Esophagus muscularis mucosa (tissue), 4 donors: Measurements from ENCODE around the gene PPM1B. TPM values are rescaled to one million over a fixed set of nuclear protein-coding genes. Genes with fewer than 3 reads are reported as not detected.
"Not testable (repeated sequence)": the region's sequence is repeated elsewhere in the genome, so short reads cannot be mapped to it uniquely, and the experiment has no call there.

ENCODE experiments used
- DNase-seq: peaks from one replicate; pipeline ENCODE4 v3.0.0-alpha.2; 2017; ENCODE audit errors: extremely low spot score
- H3K27ac ChIP-seq, 4 donors: fragments of 200-600 bp; sonication (generic); replicated peaks in 1 of 4; 1 replicate in 3 of 4; 2 replicates in 1 of 4; pipeline ENCODE4 v1.5.1; 2016 to 2019; ENCODE audit warnings: mild to moderate bottlenecking in 1 of 4
- H3K27me3 ChIP-seq, 4 donors: fragments of 200-600 bp; sonication (generic); one replicate each; pipeline versions ENCODE4 v1.5.1 to v1.6.0; 2016 to 2019
- H3K36me3 ChIP-seq, 4 donors: fragments of 200-600 bp; sonication (generic); one replicate each; pipeline ENCODE4 v1.5.1; 2016 to 2019
- H3K4me1 ChIP-seq, 4 donors: fragments of 200-600 bp; sonication (generic); one replicate each; pipeline ENCODE4 v1.5.1; 2016 to 2019
- H3K4me3 ChIP-seq, 4 donors: fragments of 200-600 bp; sonication (generic); 1 replicate in 2 of 4; 2 replicates in 2 of 4; pipeline ENCODE4 v1.5.1; 2016 to 2019; ENCODE audit warnings: mild to moderate bottlenecking in 4 of 4, moderate library complexity in 1 of 4
- H3K9me3 ChIP-seq, 4 donors: fragments of 200-600 bp; sonication (generic); 1 replicate in 3 of 4; 2 replicates in 1 of 4; pipeline ENCODE4 v1.5.1; 2016 to 2019
- EP300 ChIP-seq: sonication (generic); formaldehyde crosslinking; IDR thresholded peaks from one replicate; pipeline ENCODE4 v1.6.1; 2017; ENCODE audit warnings: antibody characterized with exemption
- POLR2A ChIP-seq: fragments of 450-650 bp; IDR thresholded peaks from one replicate; pipeline ENCODE4 v1.6.1; 2017; ENCODE audit warnings: antibody characterized with exemption, moderate library complexity, mild to moderate bottlenecking, low read depth
- POLR2AphosphoS5 ChIP-seq, 2 donors: sonication (generic); formaldehyde crosslinking; IDR thresholded peaks; one replicate each; pipeline ENCODE4 v1.6.1; 2017; ENCODE audit warnings: antibody characterized with exemption in 2 of 2
- WGBS: methylation state at CpG from one replicate; pipeline ENCODE4 v1.1.5; 2018; 5-methylcytosine and 5-hydroxymethylcytosine counted together
- intact Hi-C: fragments of 100-400 bp; cut with DNase I; formaldehyde crosslinking; loops from one replicate; pipeline ENCODE4 v1.15.1; 2023
- total RNA-seq, 4 donors: library from RNA; depleted of rRNA; stranded (reverse); fragments of >200 nt; gene quantifications; one replicate each; pipeline versions ENCODE4 v1.1.0 to v1.2.1, GENCODE V29; 2016
- TF ChIP-seq, protein P1 (sequence below), 3 experiments: fragments of 200-600 bp in 2 of 3; fragments of 450-650 bp in 1 of 3; sonication (generic) in 2 of 3; IDR thresholded peaks; one replicate each; pipeline ENCODE4 v1.5.1; 2017 to 2019; ENCODE audit warnings: antibody characterized with exemption in 3 of 3, mild to moderate bottlenecking in 2 of 3, moderate library complexity in 1 of 3

Gene PPM1B
- total RNA-seq, 4 donors from 2014 or later = 61.4 to 92.7 (median 75.8) TPM

DNA sequence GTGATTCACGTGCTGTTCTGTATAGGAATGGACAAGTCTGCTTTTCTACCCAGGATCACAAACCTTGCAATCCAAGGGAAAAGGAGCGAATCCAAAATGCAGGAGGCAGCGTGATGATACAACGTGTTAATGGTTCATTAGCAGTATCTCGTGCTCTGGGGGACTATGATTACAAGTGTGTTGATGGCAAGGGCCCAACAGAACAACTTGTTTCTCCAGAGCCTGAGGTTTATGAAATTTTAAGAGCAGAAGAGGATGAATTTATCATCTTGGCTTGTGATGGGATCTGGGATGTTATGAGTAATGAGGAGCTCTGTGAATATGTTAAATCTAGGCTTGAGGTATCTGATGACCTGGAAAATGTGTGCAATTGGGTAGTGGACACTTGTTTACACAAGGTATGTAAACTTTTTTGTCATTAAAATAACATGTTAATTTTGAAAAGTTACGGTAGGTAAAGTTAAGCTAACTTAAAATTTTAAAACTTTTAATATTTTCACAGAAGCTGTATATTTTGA is 33.0 kb downstream of the PPM1B start:
- DNase-seq = no peak
- intact Hi-C loops = no loop called here
- Histone ChIP-seq H3K27ac (no peak overlapping the region), H3K4me1 (peaks cover 0 to 36% (median 15%) of the 10 kb centered on the region in 4 donors), H3K36me3 (peaks cover 0 to 8% (median 0%) of the 10 kb centered on the region in 4 donors), H3K4me3 (no peak overlapping the region), H3K9me3 (no peaks in the 10 kb centered on the region), H3K27me3 (no peaks in the 10 kb centered on the region)
- 91% methylated on average over 6 of the region's 6 CpGs for WGBS
- no peak for TF ChIP-seq POLR2A
- no peak for TF ChIP-seq EP300
- TF ChIP-seq, protein P1, sequence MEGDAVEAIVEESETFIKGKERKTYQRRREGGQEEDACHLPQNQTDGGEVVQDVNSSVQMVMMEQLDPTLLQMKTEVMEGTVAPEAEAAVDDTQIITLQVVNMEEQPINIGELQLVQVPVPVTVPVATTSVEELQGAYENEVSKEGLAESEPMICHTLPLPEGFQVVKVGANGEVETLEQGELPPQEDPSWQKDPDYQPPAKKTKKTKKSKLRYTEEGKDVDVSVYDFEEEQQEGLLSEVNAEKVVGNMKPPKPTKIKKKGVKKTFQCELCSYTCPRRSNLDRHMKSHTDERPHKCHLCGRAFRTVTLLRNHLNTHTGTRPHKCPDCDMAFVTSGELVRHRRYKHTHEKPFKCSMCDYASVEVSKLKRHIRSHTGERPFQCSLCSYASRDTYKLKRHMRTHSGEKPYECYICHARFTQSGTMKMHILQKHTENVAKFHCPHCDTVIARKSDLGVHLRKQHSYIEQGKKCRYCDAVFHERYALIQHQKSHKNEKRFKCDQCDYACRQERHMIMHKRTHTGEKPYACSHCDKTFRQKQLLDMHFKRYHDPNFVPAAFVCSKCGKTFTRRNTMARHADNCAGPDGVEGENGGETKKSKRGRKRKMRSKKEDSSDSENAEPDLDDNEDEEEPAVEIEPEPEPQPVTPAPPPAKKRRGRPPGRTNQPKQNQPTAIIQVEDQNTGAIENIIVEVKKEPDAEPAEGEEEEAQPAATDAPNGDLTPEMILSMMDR (IDR thresholded peaks at IDR 0.05) = no peak
- TF ChIP-seq POLR2AphosphoS5 (IDR thresholded peaks at IDR 0.05) = no peak

DNA sequence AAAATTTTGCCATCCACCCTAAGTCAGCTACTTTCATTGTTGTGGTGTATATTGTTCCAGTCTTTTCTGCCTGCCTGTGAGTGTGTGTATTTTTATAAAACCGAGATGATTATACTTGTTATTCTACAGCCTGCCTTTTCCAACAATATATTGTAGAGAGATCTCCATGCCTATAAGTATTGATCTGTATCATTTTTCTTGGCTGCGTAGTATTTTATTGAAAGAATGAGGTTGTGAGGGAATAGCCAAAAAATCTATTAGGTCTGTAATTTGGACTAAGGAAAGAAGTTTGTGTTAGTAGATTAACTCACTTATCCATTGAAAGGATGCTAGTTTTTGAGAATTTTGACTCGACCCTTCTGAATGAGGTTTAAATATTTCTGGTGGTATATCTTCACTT is 34.9 kb downstream of the PPM1B start:
- intact Hi-C loops = no loop called here
- Histone ChIP-seq H3K36me3 (peaks cover 0 to 8% (median 0%) of the 10 kb centered on the region in 4 donors), H3K4me1 (peaks cover 0 to 20% (median 15%) of the 10 kb centered on the region in 4 donors), H3K9me3 (no peaks in the 10 kb centered on the region), H3K27me3 (no peaks in the 10 kb centered on the region), H3K27ac (no peak overlapping the region), H3K4me3 (no peak overlapping the region)
- DNase-seq = no peak
- 96% methylated on average over 3 of the region's 3 CpGs for WGBS
- TF ChIP-seq, protein P1 (IDR thresholded peaks at IDR 0.05) = no peak
- no peak for TF ChIP-seq POLR2AphosphoS5 (IDR thresholded peaks at IDR 0.05)
- no peak for TF ChIP-seq EP300
- no peak for TF ChIP-seq POLR2A

DNA sequence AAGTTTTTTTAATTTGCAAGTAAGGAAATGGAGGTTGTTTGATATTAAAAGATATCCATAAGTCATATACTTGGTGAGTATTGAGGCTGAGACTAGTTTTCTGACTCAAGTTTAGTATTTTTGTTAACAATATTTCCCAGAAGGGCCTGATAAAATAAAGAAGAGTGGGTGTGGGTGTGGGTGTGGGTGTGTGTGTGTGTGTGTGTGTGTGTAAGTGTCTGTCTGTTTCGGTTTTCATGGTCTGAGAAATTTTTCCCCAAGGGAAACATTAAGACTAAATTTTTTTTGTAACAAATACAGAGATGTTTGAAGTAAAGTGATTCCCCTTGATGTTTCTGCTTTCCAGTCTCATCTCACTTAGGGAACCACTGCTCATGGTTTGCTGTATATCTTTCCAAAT is 36.5 kb downstream of the PPM1B start:
- Histone ChIP-seq H3K9me3 (peaks cover 0 to under 1% (median 0%) of the 10 kb centered on the region in 4 donors), H3K4me1 (peaks cover 0 to 17% (median 15%) of the 10 kb centered on the region in 4 donors), H3K36me3 (peaks cover 3 to 20% (median 11%) of the 10 kb centered on the region in 4 donors), H3K4me3 (no peak overlapping the region), H3K27ac (no peak overlapping the region), H3K27me3 (no peaks in the 10 kb centered on the region)
- no peak for DNase-seq
- intact Hi-C loops = no loop called here
- WGBS = 65% methylated on average over 1 of the region's 1 CpG
- TF ChIP-seq POLR2A (no peak), POLR2AphosphoS5 (IDR thresholded peaks at IDR 0.05) (no peak), EP300 (no peak)
- TF ChIP-seq, protein P1 (IDR thresholded peaks at IDR 0.05) = no peak

DNA sequence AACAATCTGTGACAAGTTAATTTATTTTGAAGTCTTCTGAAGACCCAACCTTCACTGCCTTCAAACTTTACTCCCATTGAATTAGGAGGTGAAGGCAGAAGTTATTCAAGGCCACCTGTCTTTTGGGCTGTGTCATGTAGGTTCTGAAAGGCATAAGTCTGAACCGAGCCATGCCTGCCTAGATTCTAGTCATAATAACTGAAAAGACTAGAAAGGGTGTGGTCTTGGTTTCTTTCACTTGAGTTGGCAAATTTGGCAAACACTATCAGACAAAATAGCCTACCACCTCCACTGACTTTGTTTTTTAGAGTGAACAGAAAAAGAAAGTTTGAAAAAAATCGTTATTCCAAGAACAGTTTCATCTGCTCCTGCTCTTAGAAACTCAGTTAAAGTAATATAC is 38.4 kb downstream of the PPM1B start:
- no peak for TF ChIP-seq POLR2AphosphoS5 (IDR thresholded peaks at IDR 0.05)
- TF ChIP-seq, protein P1 (IDR thresholded peaks at IDR 0.05) = no peak
- no peak for TF ChIP-seq POLR2A
- TF ChIP-seq EP300 = no peak
- Histone ChIP-seq H3K27me3 (no peaks in the 10 kb centered on the region), H3K4me3 (no peak overlapping the region), H3K4me1 (peaks cover 0 to 9% (median 4%) of the 10 kb centered on the region in 4 donors), H3K9me3 (peaks cover 0 to 3% (median 0%) of the 10 kb centered on the region in 4 donors), H3K36me3 (peaks cover 16 to 29% (median 22%) of the 10 kb centered on the region in 4 donors), H3K27ac (no peak overlapping the region)
- no peak for DNase-seq
- WGBS = 92% methylated on average over 2 of the region's 2 CpGs
- intact Hi-C loops = no loop called here

DNA sequence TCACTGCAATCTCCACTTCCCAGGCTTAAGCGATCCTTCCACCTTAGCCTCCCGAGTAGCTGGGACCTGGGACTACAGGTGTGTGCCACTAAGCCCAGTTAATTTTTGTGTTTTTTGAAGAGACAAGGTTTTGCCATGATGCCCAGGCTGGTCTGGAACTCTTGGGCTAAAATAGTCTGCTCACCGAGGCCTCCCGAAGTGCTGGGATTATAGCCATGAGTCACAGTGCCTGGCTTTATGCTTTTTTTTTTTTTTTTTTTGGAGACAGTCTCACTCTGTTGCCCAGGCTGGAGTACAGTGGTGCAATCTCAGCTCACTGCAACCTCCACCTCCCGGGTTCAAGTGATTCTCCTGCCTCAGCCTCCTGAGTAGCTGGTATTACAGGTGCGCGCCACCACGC is 39.0 kb downstream of the PPM1B start:
- 94% methylated on average over 8 of the region's 8 CpGs for WGBS
- intact Hi-C loops = not testable (repeated sequence)

More for the DNA sequence above, 39.0 kb downstream of the PPM1B start:
- H3K27me3 ChIP-seq, H3K9me3 ChIP-seq, H3K27ac ChIP-seq, DNase-seq, H3K4me1 ChIP-seq, H3K4me3 ChIP-seq: not testable (repeated sequence)
- peaks cover 16 to 34% (median 22%) of the 10 kb centered on the region in 4 donors for H3K36me3 ChIP-seq
